DOHH2 (cell line): ENCODE data around the gene DACT1.

Source experiments
- EZH2phosphoT487 ChIP-seq: fragments of 200-600 bp; sonication (generic); IDR thresholded peaks from 2 replicates; pipeline ENCODE4 v1.6.1; 2017; ENCODE audit warnings: borderline replicate concordance, mild to moderate bottlenecking, antibody characterized with exemption, low read length, moderate library complexity, mixed read lengths
- TF ChIP-seq, protein P1 (sequence below): fragments of 200-600 bp; sonication (generic); IDR thresholded peaks from one replicate; pipeline ENCODE4 v1.5.1; 2014; ENCODE audit warnings: antibody characterized with exemption, mild to moderate bottlenecking, low read depth, low read length; ENCODE audit not compliant: poor library complexity, severe bottlenecking

DNA sequence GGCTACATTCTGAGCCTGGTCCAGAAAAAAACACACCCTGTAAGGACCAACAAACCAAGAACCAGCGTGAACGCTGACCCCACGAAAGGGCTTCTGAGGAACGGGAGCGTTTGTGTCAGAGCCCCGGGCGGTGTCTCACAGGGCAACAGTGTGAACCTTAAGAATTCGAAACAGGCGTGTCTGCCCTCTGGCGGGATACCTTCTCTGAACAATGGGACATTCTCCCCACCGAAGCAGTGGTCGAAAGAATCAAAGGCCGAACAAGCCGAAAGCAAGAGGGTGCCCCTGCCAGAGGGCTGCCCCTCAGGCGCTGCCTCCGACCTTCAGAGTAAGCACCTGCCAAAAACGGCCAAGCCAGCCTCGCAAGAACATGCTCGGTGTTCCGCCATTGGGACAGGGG, 7.9 kb downstream of the DACT1 start:
- TF ChIP-seq, protein P1, sequence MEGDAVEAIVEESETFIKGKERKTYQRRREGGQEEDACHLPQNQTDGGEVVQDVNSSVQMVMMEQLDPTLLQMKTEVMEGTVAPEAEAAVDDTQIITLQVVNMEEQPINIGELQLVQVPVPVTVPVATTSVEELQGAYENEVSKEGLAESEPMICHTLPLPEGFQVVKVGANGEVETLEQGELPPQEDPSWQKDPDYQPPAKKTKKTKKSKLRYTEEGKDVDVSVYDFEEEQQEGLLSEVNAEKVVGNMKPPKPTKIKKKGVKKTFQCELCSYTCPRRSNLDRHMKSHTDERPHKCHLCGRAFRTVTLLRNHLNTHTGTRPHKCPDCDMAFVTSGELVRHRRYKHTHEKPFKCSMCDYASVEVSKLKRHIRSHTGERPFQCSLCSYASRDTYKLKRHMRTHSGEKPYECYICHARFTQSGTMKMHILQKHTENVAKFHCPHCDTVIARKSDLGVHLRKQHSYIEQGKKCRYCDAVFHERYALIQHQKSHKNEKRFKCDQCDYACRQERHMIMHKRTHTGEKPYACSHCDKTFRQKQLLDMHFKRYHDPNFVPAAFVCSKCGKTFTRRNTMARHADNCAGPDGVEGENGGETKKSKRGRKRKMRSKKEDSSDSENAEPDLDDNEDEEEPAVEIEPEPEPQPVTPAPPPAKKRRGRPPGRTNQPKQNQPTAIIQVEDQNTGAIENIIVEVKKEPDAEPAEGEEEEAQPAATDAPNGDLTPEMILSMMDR: no peak
- TF ChIP-seq EZH2phosphoT487: no peak
